ENCODE measurements around the gene SATB1.

DNA sequence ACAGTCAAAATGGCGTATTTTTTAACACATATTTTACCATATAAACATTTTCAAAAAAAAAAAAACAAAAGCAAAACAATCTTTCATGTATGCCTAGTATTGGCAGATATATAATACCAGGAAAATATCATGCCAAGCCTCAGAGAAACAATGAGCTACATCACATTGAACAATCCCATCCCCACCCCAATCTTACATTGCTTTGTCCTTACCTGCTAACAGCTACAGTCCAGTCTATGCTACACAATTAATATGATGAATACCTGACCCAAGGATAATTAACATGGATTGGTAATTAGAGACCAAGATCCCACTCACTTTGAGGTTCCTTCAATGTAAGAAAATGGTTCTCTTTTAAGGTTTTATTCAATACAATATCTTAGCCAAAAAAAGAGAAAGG, 7.6 kb upstream of the SATB1 start:
- TF ChIP-seq, protein P1, sequence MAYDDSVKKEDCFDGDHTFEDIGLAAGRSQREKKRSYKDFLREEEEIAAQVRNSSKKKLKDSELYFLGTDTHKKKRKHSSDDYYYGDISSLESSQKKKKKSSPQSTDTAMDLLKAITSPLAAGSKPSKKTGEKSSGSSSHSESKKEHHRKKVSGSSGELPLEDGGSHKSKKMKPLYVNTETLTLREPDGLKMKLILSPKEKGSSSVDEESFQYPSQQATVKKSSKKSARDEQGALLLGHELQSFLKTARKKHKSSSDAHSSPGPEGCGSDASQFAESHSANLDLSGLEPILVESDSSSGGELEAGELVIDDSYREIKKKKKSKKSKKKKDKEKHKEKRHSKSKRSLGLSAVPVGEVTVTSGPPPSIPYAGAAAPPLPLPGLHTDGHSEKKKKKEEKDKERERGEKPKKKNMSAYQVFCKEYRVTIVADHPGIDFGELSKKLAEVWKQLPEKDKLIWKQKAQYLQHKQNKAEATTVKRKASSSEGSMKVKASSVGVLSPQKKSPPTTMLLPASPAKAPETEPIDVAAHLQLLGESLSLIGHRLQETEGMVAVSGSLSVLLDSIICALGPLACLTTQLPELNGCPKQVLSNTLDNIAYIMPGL (CRISPR knock-in tag; IDR thresholded peaks at IDR 0.05; ENCODE audit: borderline replicate concordance): no peak
- TF ChIP-seq, protein P2, sequence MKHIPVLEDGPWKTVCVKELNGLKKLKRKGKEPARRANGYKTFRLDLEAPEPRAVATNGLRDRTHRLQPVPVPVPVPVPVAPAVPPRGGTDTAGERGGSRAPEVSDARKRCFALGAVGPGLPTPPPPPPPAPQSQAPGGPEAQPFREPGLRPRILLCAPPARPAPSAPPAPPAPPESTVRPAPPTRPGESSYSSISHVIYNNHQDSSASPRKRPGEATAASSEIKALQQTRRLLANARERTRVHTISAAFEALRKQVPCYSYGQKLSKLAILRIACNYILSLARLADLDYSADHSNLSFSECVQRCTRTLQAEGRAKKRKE (CRISPR knock-in tag; IDR thresholded peaks at IDR 0.05; ENCODE audit: low read depth): no peak
- TF ChIP-seq CBX8 (IDR thresholded peaks at IDR 0.05): no peak
- TF ChIP-seq CEBPB (IDR thresholded peaks at IDR 0.05): no peak
- no peak for TF ChIP-seq RFX5 (IDR thresholded peaks at IDR 0.05)
- TF ChIP-seq RAD21 (conservative IDR thresholded peaks at IDR 0.05 in 1 of 2, IDR thresholded peaks at IDR 0.05 in 1 of 2): no peak
- TF ChIP-seq, protein P3, sequence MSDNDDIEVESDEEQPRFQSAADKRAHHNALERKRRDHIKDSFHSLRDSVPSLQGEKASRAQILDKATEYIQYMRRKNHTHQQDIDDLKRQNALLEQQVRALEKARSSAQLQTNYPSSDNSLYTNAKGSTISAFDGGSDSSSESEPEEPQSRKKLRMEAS (IDR thresholded peaks at IDR 0.05): no peak
- TF ChIP-seq POLR2A (IDR thresholded peaks at IDR 0.05; ENCODE audit: low read length): no peak
- no peak for TF ChIP-seq KDM5A (IDR thresholded peaks at IDR 0.05)
- no peak for TF ChIP-seq RCOR1 (IDR thresholded peaks at IDR 0.05; ENCODE audit: low read depth, low read length)
- no peak for TF ChIP-seq HDAC2 (IDR thresholded peaks at IDR 0.05)
- TF ChIP-seq ZFP36 (IDR thresholded peaks at IDR 0.05; ENCODE audit: borderline replicate concordance, partially characterized antibody): no peak
- TF ChIP-seq, protein P4, sequence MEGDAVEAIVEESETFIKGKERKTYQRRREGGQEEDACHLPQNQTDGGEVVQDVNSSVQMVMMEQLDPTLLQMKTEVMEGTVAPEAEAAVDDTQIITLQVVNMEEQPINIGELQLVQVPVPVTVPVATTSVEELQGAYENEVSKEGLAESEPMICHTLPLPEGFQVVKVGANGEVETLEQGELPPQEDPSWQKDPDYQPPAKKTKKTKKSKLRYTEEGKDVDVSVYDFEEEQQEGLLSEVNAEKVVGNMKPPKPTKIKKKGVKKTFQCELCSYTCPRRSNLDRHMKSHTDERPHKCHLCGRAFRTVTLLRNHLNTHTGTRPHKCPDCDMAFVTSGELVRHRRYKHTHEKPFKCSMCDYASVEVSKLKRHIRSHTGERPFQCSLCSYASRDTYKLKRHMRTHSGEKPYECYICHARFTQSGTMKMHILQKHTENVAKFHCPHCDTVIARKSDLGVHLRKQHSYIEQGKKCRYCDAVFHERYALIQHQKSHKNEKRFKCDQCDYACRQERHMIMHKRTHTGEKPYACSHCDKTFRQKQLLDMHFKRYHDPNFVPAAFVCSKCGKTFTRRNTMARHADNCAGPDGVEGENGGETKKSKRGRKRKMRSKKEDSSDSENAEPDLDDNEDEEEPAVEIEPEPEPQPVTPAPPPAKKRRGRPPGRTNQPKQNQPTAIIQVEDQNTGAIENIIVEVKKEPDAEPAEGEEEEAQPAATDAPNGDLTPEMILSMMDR (IDR thresholded peaks at IDR 0.05): no peak
